ENCODE data around the gene ESR2. TPM values are rescaled to one million over a fixed set of nuclear protein-coding genes. Genes with fewer than 3 reads are reported as not detected.
"Not testable (repeated sequence)": the region's sequence is repeated elsewhere in the genome, so short reads cannot be mapped to it uniquely, and the experiment has no call there.

Gene ESR2
- total RNA-seq, 1 experiment from 2014 or later = not detected

DNA sequence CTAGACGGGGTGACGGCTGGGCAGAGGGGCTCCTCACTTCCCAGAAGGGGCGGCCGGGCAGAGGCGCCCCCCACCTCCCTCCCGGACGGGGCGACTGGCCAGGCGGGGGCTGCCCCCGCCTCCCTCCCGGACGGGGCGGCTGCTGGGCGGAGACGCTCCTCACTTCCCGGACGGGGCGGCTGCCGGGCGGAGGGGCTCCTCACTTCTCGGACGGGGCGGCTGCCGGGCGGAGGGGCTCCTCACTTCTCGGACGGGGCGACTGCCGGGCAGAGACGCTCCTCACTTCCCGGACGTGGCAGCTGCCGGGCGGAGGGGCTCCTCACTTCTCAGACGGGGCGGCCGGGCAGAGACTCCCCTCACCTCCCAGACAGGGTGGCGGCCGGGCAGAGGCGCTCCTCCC is 111.3 kb downstream of the ESR2 start:
- in situ Hi-C loops (cut with HindIII; ENCODE audit: low sequenced_read_pairs); DNase-seq (ENCODE audit: low spot score): not testable (repeated sequence)

DNA sequence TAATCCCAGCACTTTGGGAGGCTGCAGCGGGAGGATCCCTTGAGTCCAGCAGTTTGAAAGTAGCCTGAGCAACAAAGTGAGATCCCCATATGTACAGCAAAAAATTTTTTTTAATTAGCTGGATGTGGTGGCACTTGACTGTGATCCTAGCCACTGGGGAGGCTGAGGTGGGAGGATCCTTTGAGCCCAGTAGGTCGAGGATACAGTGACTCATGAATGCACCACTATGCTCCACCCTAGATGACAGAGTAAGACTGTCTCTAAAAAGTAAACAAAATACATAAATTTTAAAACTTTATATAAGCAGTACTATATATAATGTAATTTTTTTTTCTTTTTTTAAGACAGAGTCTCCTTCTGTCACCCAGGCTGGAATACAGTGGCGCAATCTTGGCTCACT is 115.4 kb downstream of the ESR2 start:
- in situ Hi-C loops (cut with HindIII; ENCODE audit: low sequenced_read_pairs) = no loop called here
- no peak for DNase-seq (ENCODE audit: low spot score)

DNA sequence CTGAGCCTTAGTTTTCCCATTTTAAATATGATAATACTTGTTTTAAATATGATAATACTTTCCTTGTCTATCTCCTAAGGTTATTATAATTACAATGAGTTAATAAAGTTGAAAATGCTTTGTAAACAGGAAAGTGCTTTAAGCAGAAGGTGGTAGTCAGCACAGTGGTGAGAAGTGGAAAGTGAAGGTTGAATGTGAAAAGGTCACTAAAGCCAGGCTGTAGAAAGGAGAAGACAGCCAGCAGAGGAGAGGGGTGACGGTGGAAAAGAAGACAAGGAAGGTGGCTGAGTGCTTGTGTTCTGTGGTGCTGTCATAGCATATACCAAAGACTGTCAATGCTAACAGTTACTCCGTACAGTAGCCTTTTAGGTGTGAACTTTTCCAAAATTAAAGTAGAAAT is 117.8 kb downstream of the ESR2 start:
- in situ Hi-C loops (cut with HindIII; ENCODE audit: low sequenced_read_pairs) = no loop called here
- DNase-seq (ENCODE audit: low spot score) = no peak

DNA sequence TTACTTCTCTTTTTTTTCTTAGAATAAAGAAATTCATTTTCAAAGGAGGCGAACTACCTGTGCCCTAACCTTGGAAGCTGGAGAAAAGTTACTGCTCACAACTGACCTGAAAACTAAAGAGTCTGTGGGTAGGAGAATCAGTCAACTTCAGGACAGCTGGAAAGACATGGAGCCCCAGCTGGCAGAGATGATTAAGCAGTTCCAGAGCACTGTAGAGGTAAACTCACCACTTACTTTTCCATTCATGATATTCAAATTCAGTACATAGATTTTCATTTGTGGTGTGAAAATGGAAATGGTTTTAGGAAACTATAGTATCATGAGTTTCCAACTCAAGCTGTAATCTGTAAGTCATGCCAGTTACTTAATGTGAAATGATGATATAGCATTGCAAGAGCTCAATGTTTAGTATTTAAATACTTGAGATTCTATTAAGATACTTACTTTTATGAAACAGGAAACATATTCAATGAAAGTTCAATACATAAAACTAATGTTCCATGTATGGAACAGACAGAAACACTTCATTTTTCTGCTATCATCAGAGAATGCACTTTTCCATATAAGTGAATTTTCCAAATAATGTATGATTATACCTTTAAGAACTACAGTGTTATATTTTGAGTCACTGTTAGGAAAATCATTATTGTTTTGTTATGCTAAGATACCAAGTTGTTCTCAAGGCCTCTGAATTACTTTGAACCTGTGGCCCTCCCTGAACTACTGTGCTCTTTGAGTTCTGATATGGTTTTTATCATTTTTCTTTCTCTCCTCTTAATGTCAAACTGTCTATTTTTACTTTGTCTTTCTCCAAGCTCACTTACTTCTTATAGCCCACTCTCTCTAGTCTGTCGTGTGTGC is 119.0 kb downstream of the ESR2 start:
- in situ Hi-C loops (cut with HindIII; ENCODE audit: low sequenced_read_pairs) = no loop called here
- DNase-seq (ENCODE audit: low spot score) = no peak

DNA sequence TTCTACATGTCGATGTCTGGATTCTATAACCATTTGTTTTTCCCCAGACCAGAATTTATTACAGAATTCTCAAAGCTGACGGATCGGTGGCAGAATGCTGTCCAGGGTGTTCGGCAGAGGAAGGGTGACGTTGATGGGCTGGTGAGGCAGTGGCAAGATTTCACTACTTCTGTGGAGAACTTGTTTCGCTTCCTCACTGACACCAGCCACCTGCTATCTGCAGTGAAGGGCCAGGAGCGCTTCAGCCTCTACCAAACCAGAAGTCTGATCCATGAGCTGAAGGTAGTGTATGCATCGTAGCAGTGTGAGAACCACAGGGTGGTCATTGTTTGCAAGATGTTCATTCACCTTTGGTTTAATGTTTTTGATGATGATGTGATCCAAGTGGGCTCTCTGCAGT is 124.0 kb downstream of the ESR2 start:
- no peak for DNase-seq (ENCODE audit: low spot score)
- in situ Hi-C loops (cut with HindIII; ENCODE audit: low sequenced_read_pairs) = no loop called here

DNA sequence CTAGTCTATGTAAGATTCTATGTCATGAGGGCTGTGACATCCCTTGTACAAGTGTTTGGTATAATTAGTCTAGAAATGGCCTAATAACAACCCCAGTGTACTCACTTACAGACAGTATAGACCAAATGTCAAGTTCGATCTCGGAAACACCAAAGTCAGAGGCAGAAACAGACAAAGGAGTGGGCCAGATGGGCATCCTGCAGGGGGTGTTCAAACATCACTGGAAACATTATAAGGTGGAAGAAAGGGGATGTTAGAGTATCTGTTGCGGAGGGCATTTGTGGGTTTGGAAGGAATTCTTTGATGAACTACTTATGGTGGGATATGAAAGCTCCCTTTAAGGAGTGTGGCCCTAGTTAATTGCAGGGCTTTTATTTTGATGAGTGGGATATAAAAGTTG is 134.6 kb downstream of the ESR2 start:
- in situ Hi-C loops (cut with HindIII; ENCODE audit: low sequenced_read_pairs) = no loop called here

DNA sequence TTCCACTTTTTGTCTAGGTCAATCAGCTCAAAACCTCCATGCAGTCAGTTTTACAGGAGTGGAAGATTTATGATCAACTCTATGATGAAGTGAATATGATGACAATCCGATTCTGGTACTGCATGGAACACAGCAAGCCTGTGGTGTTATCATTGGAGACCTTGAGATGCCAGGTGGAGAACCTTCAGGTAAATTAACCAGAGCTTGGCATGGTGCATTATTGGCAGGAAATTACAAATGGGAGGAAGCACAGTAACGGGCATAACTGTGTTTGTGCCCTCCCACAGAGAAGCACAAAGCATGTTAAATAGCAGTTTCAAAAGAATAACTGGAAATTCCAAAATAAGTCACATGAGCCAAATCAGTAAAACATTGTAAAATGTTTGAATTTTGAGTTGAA is 135.6 kb downstream of the ESR2 start:
- in situ Hi-C loops (cut with HindIII; ENCODE audit: low sequenced_read_pairs) = no loop called here
- peak; percentile 84 for DNase-seq (ENCODE audit: low spot score)

More for the DNA sequence above, 134.6 kb downstream of the ESR2 start:
- DNase-seq (ENCODE audit: low spot score) = peak; percentile 49

DNA sequence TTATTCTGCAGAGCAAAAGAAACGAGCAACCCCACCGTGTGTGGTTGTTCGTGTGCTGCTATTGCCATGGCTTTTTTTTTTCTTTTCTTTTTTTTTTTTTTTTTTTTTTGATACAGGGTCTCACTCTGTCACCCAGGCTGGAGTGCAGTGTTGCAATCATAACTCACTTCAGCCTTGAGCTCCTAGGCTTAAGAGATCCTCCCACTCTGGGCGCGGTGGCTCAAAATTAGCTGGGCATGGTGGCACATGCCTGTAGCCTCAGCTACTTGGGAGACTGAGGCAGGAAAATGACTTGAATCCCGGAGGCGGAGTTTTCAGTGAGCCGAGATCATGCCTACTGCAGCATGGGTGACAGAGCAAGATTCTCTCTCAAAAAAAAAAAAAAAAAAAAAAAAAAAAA is 144.2 kb downstream of the ESR2 start:
- in situ Hi-C loops (cut with HindIII; ENCODE audit: low sequenced_read_pairs) = no loop called here
- no peak for DNase-seq (ENCODE audit: low spot score)

DNA sequence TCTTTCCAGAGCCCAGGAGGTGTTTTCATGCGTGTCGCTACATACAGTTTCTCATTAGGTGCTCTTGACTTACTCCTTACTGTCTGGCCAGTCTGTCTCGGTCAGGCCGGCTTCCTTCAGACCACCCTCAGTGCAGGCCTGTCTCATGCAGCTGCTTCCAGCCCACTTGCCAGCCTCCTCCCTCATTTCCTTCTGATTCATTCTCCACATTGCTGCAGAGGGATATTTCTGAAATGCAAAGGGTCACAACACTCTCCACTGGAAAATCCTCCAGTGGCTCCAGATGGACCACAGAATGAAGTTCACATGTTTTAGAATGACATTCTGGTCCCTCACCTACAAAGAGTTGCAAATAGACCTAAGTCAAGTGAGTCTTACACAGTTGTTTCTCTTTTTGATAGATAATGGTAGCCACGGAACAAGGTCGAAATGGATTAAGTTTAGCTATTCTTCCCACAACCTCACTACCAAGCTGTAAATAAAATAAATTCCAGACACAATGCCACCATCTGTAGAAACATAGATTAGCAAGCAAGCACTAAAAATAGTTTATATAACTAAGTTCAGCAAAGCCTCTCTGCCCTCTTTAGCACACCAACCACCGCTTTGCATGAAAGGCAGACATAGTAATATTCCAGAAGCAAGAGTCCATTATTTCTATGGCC is 146.9 kb downstream of the ESR2 start:
- in situ Hi-C loops (cut with HindIII; ENCODE audit: low sequenced_read_pairs) = no loop called here
- DNase-seq (ENCODE audit: low spot score) = peak; percentile 43

DNA sequence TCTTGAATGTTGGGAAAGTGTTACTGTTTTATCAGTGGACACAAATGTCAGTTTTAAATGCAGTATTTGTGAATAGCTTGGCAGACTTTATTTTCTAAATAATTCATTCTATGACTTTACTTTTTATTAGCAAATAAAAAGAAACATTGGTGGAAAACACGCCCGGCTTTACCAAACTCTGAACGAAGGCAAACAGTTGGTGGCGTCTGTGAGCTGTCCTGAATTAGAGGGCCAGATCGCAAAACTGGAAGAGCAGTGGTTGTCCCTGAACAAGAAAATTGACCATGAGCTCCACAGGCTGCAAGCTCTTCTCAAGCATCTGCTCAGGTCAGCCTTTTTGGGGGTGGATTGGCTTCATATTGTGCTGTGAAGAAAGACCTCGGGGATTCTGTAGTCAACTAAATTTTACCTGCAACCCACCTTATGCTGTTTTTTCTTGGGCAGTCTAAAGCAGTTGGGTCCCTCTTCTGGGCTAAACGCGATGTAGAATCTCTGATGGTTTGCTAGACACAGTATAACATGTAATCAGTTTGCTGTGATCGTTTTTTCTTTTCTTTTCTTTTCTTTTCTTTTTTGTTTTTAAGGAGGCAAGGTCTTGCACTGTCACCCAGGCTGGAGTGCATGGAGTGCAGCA is 156.4 kb downstream of the ESR2 start:
- in situ Hi-C loops (cut with HindIII; ENCODE audit: low sequenced_read_pairs) = no loop called here
- peak; percentile 69 for DNase-seq (ENCODE audit: low spot score)

DNA sequence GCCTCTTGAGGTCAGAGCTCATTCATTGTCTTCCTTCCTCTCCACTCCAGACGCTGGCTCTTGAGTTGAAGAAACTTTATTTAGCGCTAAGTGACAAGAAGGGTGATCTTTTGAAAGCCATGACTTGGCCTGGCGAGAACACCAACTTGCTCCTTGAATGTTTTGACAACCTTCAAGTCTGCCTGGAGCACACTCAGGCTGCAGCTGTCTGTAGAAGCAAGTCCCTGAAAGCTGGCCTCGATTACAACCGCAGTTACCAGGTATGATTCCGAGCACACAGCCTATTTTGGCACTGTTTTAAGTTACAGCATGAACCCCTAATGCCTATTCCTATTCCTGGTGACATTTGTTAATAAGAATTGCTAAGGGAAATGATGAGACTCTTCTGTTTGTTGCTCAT is 167.6 kb downstream of the ESR2 start:
- in situ Hi-C loops (cut with HindIII; ENCODE audit: low sequenced_read_pairs) = no loop called here
- no peak for DNase-seq (ENCODE audit: low spot score)

DNA sequence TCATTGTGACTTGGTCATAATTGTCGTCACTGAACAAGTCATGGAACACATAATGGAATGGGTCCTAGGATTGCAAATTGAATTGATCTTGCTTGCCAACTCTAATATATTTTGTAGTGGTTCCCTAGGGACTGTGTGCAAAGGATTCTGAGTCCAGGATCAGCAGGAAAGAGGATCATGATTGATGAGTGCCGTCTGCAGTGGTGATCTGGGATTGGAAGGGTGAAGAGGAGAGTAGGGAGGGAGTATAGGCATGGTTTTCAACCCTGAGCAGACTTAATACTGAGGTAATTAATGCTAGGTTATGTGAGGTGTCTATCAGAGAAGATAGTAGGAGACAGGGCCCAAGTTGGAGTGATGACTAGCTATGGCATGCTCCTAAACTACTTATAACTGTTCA is 168.9 kb downstream of the ESR2 start:
- no peak for DNase-seq (ENCODE audit: low spot score)
- in situ Hi-C loops (cut with HindIII; ENCODE audit: low sequenced_read_pairs) = no loop called here

DNA sequence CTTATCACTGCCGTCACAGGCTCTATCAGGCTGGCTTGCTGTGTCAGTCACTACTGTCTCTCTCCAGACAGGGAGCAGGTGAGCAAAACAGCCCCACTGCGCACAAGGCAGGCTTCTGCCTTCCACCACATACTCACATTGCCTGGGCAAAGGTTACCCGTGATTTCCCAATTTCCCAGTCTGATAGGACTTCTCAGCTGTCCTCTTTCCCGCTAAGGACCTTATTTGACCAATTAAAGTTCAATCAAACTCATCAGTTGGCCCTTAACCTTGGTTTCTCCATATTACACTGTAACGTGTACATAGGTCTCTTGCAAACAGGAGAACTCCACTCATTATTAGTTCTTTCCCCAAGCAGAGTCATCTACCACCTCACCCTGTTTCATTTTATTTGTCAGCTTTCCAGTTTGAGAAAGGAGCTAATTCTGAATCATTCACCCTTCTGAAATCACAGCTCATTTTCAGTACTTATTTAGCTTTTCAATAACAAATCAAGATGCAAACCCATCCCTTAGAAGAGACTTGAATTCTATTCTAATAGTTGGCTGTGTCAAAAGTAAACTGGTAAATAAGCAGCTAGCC is 170.8 kb downstream of the ESR2 start:
- in situ Hi-C loops (cut with HindIII; ENCODE audit: low sequenced_read_pairs) = no loop called here
- no peak for DNase-seq (ENCODE audit: low spot score)

DNA sequence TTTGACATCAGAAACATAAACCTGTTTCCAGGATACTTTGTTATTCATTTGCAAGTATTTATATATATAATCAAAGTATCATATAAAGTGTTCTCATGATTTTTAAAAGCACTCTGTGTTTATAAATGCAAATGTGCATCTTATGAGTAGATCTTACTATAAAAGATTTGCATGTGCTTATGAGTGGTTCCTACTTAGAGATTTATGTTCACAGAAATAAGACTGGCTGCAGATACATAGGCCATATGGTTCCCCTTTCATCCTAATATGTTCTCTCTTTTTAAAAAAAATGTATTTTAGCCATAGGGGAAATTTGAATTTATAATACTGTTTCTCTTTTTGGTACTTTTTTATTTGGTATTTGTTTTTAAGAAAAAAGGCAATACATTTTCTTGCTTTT is 174.2 kb downstream of the ESR2 start:
- in situ Hi-C loops (cut with HindIII; ENCODE audit: low sequenced_read_pairs) = no loop called here
- no peak for DNase-seq (ENCODE audit: low spot score)

DNA sequence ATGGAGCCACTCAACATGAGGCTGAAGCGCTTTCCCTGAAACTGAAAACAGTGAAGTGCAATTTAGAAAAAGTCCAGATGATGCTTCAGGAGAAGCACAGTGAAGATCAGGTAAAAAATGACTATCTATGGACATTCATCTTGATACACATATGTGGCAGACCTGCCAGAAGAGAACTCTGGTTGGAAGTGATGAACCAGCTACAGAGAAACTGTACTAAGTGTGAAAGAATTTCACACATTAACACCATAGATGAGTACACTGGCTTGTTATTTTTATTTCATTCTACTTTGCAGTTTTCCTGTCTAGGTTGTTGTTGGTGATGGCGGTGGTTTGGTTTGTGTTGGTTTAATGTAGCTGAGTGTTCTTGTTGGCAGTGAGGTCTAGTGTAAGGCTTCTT is 174.7 kb downstream of the ESR2 start:
- in situ Hi-C loops (cut with HindIII; ENCODE audit: low sequenced_read_pairs) = no loop called here
- DNase-seq (ENCODE audit: low spot score) = no peak

DNA sequence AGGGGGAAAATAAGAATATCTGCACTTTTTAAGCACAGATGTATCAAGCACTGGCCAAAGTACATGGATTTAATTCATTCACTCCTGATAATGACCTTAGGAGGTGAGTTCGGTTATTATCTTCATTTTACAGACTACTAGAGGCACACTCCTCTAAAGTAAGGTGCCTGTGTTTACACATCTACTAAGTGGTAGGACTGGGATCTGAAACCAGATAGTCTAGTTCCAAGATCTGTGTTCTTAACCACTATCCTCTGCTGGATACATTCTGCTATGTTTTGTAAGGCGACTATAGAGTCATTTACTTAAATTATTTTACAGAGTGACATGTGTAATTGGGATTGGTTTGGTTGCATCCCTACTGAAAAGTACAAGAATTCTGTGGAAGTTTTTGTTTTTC is 175.3 kb downstream of the ESR2 start:
- in situ Hi-C loops (cut with HindIII; ENCODE audit: low sequenced_read_pairs) = no loop called here
- DNase-seq (ENCODE audit: low spot score) = no peak

DNA sequence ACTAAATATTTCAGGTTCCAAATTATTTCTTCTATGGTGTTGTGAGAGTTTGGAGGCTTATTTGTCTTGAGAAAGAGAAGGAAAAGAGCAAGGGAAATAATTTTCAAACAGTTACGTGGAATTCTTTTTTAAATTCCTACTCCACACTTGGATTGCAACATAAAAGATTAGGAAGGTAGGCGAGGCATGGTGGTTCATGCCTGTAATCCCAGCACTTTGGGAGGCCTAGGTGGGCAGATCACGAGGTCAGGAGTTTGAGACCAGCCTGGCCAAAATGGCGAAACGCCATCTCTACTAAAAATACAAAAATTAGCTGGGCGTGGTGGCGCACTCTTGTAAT is 175.8 kb downstream of the ESR2 start:
- in situ Hi-C loops (cut with HindIII; ENCODE audit: low sequenced_read_pairs); DNase-seq (ENCODE audit: low spot score): not testable (repeated sequence)

DNA sequence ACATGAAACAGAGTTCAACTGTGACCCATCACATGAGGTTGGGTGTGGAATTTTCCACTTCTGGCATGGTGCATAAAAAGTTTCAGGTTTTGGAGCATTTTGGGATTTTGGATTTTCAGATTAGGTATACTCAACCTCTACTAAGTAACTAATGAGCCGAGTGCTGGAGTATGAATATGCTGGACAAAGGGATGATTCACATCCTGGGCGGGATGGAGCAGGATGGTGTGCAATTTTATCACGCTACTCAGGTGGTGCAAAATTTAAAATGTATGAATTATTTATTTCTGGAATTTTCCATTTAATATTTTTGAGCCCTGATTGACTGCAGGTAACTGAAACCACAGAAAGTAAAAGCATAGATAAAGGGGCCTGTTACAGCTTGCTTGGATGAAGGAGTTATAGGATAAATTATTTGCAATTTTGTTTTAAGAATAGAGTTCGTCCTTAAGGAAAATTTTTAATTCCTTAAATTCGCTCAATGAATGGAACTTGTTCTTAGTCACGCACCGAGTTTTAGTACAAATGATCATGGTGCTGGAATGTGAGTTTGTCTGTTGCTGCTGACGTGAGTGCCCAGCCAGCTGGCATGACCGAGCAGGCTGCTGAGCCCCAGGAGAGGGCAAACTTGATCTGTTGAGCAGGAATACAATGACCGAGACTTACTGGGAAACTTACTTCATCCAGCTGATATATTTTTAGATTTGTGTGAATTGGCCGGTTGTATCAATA is 176.3 kb downstream of the ESR2 start:
- in situ Hi-C loops (cut with HindIII; ENCODE audit: low sequenced_read_pairs) = no loop called here
- no peak for DNase-seq (ENCODE audit: low spot score)

DNA sequence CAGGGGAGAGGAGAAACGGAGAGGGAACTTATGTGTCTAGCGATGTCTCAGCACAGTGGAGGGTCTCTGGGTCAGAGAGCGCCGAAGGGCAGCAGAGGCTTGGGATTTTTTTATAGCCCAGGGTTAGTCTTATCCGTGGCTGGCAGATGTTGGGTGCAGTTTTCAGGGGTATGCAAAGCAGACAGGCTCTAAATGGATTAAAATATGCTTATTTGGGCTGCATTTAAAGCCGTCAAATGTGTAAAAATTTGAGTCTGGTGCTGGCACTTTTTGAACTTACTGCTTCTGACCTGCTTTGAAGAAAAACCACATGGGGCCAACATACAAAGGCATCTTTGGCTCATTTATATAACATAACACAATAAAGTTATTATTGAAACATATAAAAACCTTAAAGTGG is 178.8 kb downstream of the ESR2 start:
- in situ Hi-C loops (cut with HindIII; ENCODE audit: low sequenced_read_pairs) = no loop called here
- DNase-seq (ENCODE audit: low spot score) = no peak
